ENCODE results near the gene TPRN.

TPRN gene

GRCh38 chr9:137188490-137189296, 11.8 kb downstream of the TPRN start, which contains the start of the genes ANAPC2 and SSNA1:
TSS of gene ANAPC2 (minus strand) at chr9:137188560. CDS start at chr9:137188532, 28 bp downstream.
TSS of gene SSNA1 (plus strand) at chr9:137188676. CDS start at chr9:137188727, 51 bp downstream.
- DNase-seq (ENCODE audit: low spot score), result peak; percentile 88

DNA sequence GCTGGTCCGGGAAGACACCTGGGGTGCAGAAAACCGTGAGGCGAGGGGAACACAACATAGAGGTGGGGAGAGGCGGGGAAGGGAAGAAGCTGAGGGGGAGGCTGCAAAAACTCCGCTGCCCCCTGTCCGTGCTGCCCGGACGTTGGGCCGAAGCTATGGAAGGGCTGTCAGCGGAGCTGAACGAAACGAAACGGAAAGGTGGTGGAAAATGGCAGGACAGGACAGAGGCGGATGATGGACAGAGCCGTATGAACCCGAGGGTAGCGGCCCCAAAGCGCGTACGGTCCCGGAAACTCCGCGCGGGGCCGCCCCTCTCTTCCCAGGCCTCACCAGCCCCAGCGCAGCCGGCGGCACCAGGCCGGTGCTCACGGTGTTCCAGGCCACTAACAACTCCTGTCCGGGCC, 12.5 kb downstream of the TPRN start:
- no peak for DNase-seq (ENCODE audit: low spot score)

- DNase-seq (ENCODE audit: low spot score), result no peak
Measured at GRCh38 chr9:137187386-137187785, 13.2 kb downstream of the TPRN start.

- no peak for DNase-seq (ENCODE audit: low spot score)
Measured at GRCh38 chr9:137186385-137186784, 14.2 kb downstream of the TPRN start.

GRCh38 chr9:137185921-137186320, 14.6 kb downstream of the TPRN start:
- DNase-seq (ENCODE audit: low spot score), result no peak

GRCh38 chr9:137184881-137185660, 15.5 kb downstream of the TPRN start:
- DNase-seq (ENCODE audit: low spot score), result no peak

DNA sequence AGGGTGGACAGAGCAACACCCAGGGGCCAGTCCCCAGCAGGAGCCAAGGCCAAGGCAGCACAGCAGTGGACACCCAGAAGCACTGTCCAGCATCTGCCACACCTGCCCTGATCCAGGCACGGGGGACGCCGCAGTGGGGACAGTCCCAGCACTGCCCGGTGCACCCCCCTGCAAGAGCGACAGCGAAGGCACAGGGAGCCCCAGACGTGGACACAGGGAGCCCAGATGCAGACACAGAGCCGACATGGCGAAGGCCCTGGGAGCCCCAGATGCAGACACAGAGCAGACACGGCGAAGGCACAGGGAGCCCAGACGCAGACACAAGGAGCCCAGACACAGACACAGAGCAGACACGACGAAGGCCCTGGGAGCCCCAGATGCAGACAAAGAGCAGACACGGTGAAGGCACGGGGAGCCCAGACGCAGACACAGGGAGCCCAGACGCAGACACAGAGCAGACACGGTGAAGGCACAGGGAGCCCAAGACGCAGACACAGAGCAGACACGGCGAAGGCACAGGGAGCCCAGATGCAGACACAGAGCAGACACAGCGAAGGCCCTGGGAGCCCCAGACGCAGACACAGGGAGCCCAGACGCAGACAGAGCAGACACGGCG, 16.5 kb downstream of the TPRN start:
- no peak for DNase-seq (ENCODE audit: low spot score)

- no peak for DNase-seq (ENCODE audit: low spot score)
Measured at GRCh38 chr9:137182836-137183235, 17.7 kb downstream of the TPRN start.

GRCh38 chr9:137181680-137182079, 18.9 kb downstream of the TPRN start:
- no peak for DNase-seq (ENCODE audit: low spot score)

DNA sequence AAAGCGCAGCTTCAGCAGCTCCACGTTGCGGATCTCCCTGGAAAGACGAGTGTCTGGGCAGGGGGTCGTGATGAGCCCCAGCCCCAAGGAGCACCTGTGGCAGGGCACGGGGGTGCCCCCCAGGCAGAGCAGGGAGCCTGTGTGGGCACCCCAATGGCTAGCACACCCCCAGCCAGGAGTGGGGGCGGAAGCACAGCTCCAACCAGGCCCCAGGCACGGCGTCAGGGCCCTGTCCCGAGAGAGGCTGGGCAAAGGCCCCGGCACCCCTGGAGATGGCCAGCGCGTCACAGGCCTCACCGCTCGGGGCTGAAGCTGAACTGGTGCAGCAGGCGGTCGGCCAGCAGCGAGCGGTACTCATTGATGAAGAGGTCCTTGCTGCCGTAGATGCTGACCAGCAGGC, 20.1 kb downstream of the TPRN start:
- DNase-seq (ENCODE audit: low spot score), result no peak

- no peak for DNase-seq (ENCODE audit: low spot score)
Measured at GRCh38 chr9:137179761-137180160, 20.8 kb downstream of the TPRN start.

DNA sequence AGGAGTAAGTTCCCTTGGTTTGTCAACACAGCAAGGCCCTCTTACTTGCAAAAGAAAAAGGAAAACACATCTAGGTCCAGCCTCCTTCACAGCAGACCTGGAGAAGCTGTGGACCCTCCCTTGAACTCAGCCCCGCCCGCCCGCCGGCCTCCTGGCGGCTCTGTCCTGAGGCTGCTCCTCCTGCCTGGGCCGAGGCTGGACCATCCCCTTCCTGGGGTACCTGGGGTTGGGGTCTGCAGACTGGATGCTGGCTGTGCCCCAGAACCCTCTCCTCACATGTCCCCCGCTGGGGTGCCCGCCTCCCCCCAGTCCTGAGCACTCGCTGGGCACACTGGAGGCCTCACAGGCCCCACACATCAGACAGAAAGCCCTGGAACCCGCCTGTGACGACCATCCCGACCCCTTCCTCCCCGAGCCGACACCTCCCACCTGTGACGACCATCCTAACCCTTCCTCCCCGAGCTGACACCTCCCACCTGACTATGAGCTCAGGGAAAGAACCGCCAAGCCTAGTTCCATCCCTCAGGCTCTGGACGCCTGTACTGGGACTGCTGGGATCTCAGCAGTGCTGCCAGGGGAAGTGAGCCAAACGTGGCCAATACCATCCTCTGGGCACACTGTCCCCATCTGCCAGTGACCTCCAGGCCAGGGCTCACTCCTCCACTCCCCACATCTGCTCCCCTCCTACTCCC, 21.5 kb downstream of the TPRN start:
- no peak for DNase-seq (ENCODE audit: low spot score)

DNA sequence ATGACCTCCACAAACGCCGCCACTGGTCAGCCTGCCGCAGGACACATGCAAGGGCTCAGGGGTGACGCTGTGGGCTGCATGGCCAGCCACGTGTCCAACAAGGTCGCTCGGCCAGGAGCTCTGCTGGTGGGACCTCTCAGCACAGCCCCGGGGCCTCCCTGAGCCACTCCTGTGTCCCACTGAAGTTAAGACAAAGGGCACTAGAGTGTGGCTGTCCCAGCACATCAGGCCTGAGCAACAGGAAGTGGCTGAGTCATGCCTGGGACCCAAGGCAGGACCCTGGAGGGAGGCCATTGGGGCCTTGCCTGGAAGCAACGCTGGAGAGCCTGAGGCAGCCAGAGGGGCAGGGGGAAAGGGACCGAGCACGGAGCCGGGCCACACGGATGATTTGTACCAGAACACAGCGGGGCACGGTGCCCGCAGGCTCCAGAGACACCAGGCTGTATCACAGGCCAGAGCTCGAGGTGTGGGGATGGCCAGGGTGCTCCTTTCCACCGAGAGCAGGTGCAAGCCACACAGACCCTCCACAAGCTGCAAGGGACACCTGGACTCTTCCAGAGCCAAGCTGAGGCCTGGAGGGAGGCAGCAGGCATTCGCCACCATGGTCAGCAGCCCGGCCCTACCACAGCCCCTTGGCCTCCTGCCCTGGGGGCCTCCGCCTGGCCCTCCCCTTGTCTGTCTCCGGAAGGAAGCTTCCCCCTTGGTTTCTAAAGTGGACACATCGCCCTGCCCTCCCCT, 22.2 kb downstream of the TPRN start:
- DNase-seq (ENCODE audit: low spot score), result no peak

GRCh38 chr9:137176302-137177182, 24.0 kb downstream of the TPRN start:
- DNase-seq (ENCODE audit: low spot score), result peak; percentile 56

GRCh38 chr9:137175345-137175961, 25.1 kb downstream of the TPRN start:
- DNase-seq (ENCODE audit: low spot score), result no peak

GRCh38 chr9:137174722-137175293, 25.7 kb downstream of the TPRN start:
- no peak for DNase-seq (ENCODE audit: low spot score)

GRCh38 chr9:137173796-137174664, 26.5 kb downstream of the TPRN start:
- DNase-seq (ENCODE audit: low spot score), result no peak

Data from germinal center (tissue), 1 donor.